ENCODE data around the gene NRGN.

GRCh38 chr11:124717421-124717785 lies 22.3 kb upstream of the NRGN start:
- TF ChIP-seq CTCF (IDR thresholded peaks at IDR 0.05; ENCODE audit: insufficient read depth, low read length) (no peak), GABPA (IDR thresholded peaks at IDR 0.05; ENCODE audit: low read depth) (no peak), POLR2AphosphoS5 (IDR thresholded peaks at IDR 0.05; ENCODE audit: low read depth) (no peak)
